ENCODE results near the gene WDPCP. TPM values are rescaled to one million over a fixed set of nuclear protein-coding genes. Genes with fewer than 3 reads are reported as not detected.

Gene WDPCP
- total and polyA plus RNA-seq, 2 of the 8 experiments (the other 6 are each of a cell fraction or from before 2014, with no cell fraction given): 9.3 to 25.8 TPM

DNA sequence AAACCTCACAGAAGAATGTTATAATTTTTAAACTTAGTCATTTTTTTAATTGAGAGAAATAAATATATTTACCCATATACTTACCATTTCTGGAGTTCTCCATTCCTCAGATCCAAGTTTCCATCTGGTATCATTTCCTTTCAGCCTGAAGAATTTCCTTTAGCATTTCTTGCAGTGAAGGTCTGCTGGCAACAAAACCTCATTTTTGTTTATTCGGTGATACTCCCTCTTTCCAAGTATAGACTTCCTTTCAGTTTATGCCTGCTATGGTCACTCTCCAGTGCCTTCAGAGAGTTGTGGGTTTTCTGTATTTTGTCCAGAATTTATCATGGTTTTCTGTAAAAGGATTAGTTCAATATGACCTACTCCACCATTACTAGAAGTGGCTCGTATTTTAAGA lies 17.0 kb downstream of the WDPCP start:
- ChIA-PET CTCF (ENCODE audit: partially characterized antibody) (no interaction called here), POLR2A (ENCODE audit: partially characterized antibody) (interaction anchor here (2.4 kb wide), 1 partner anchor 17 kb away, joined by 10 read pairs; the partner anchor contains the start of genes MDH1 and WDPCP)
- Histone ChIP-seq H3K23me2 (ENCODE audit: low read depth, low read length) (no peaks in the 10 kb centered on the region), H3K4me1 (replicated peaks in 1 of 4; ENCODE audit: control insufficient read depth in 3 of 4, insufficient read depth in 4 of 4, low read length in 3 of 4) (peaks cover 0 to 10% (median 5%) of the 10 kb centered on the region in 4 experiments; a peak in 5 of 7 replicates), H3K4me2 (ENCODE audit: insufficient read depth in 1 of 2, low read depth in 2 of 2, low read length in 2 of 2) (no peak overlapping the region), H2AFZ (ENCODE audit: low read length) (no peak overlapping the region), H3K56ac (replicated peaks; ENCODE audit: insufficient read length, low read depth, low read length) (no peak overlapping the region), H2BK20ac (ENCODE audit: low read length) (no peak overlapping the region), H4K20me1 (replicated peaks in 1 of 2; ENCODE audit: control insufficient read depth in 1 of 2, insufficient read depth in 2 of 2, low read length in 2 of 2) (no peaks in the 10 kb centered on the region), H4K5ac (ENCODE audit: insufficient read length, low read depth, low read length) (no peak overlapping the region), H2BK15ac (ENCODE audit: low read length) (no peak overlapping the region), H3K23ac (ENCODE audit: insufficient read length) (no peak overlapping the region), H4K8ac (ENCODE audit: extremely low read depth, insufficient read depth, low read length) (no peak overlapping the region), H3K9ac (replicated peaks in 1 of 4; ENCODE audit: extremely low read depth in 1 of 4, low read depth in 3 of 4, low read length in 3 of 4) (no peak overlapping the region), H3K4me3 (ENCODE audit: extremely low read depth in 1 of 4, insufficient read depth in 2 of 4, low read depth in 3 of 4, low read length in 4 of 4) (no peak overlapping the region), H3K14ac (ENCODE audit: insufficient read length) (no peak overlapping the region), H2BK12ac (ENCODE audit: low read depth, low read length) (no peak overlapping the region), H2BK5ac (ENCODE audit: low read depth, low read length) (no peak overlapping the region), H2BK120ac (replicated peaks; ENCODE audit: low read depth, low read length) (no peak overlapping the region), H3K9me3 (ENCODE audit: insufficient read depth in 2 of 2, low read depth in 1 of 2, low read length in 1 of 2) (no peaks in the 10 kb centered on the region), H3K36me3 (ENCODE audit: control insufficient read depth in 2 of 4, insufficient read depth in 4 of 4, low read length in 3 of 4) (no peaks in the 10 kb centered on the region), H3K4ac (replicated peaks; ENCODE audit: insufficient read length, low read depth, low read length) (no peak overlapping the region), H2AK5ac (ENCODE audit: low read depth, low read length) (no peak overlapping the region), H3K27me3 (replicated peaks in 1 of 4; ENCODE audit: control insufficient read depth in 3 of 4, extremely low read depth in 1 of 4, insufficient read depth in 3 of 4, low read length in 3 of 4) (no peaks in the 10 kb centered on the region), H3K27ac (ENCODE audit: low read depth, low read length) (no peak overlapping the region; the same call in 1 of the 2 replicates), H3K79me2 (ENCODE audit: control insufficient read depth in 1 of 2, insufficient read depth in 2 of 2, low read length in 2 of 2) (peaks cover 0 to 58% of the 10 kb centered on the region in 2 experiments; a peak in 3 of 4 replicates), H4K91ac (replicated peaks; ENCODE audit: insufficient read length, low read length) (no peak overlapping the region), H3K18ac (ENCODE audit: extremely low read depth, low read length) (no peak overlapping the region), H3K79me1 (ENCODE audit: low read depth, low read length) (no peaks in the 10 kb centered on the region)
- peak; percentile 28 for FAIRE-seq
- 87% methylated on average over 2 of the region's 2 CpGs; no CpG with 5 or more reads in 1 of the 2 experiments for WGBS, 2 experiments (ENCODE audit: extremely low coverage in 1 of 2, insufficient coverage in 1 of 2, insufficient read length in 1 of 2, insufficient replicate concordance in 2 of 2, low coverage in 1 of 2, low lambda C conversion rate in 2 of 2, missing lambda C conversion rate in 1 of 2)
- DNase-seq (ENCODE audit: low read depth in 1 of 2, low spot score in 2 of 2): no peak
- TF ChIP-seq EZH2 (IDR thresholded peaks at IDR 0.05; ENCODE audit: low read depth, low read length, severe bottlenecking): no peak
- no peak for TF ChIP-seq JUN (IDR thresholded peaks at IDR 0.05; ENCODE audit: low read depth, low read length)
- TF ChIP-seq CBX8 (IDR thresholded peaks at IDR 0.05; ENCODE audit: borderline replicate concordance, low read depth, low read length): no peak
- TF ChIP-seq, protein P1, sequence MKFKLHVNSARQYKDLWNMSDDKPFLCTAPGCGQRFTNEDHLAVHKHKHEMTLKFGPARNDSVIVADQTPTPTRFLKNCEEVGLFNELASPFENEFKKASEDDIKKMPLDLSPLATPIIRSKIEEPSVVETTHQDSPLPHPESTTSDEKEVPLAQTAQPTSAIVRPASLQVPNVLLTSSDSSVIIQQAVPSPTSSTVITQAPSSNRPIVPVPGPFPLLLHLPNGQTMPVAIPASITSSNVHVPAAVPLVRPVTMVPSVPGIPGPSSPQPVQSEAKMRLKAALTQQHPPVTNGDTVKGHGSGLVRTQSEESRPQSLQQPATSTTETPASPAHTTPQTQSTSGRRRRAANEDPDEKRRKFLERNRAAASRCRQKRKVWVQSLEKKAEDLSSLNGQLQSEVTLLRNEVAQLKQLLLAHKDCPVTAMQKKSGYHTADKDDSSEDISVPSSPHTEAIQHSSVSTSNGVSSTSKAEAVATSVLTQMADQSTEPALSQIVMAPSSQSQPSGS (IDR thresholded peaks at IDR 0.05; ENCODE audit: low read length): no peak
- TF ChIP-seq ATF3 (IDR thresholded peaks at IDR 0.05; ENCODE audit: insufficient read depth, low read depth, low read length): no peak
- TF ChIP-seq BCL11A (IDR thresholded peaks at IDR 0.05; ENCODE audit: low read depth in 2 of 2, low read length in 2 of 2): no peak
- no peak for TF ChIP-seq RBBP5 (IDR thresholded peaks at IDR 0.05; ENCODE audit: borderline replicate concordance, low read depth, low read length)
- TF ChIP-seq ZNF274 (IDR thresholded peaks at IDR 0.05; ENCODE audit: borderline replicate concordance, extremely low read depth, low read length): no peak
- TF ChIP-seq NANOG (IDR thresholded peaks at IDR 0.05; ENCODE audit: insufficient read depth, low read depth, low read length, poor library complexity, severe bottlenecking): no peak
- no peak for TF ChIP-seq CHD2 (IDR thresholded peaks at IDR 0.05; ENCODE audit: low read length)
- no peak for TF ChIP-seq RNF2 (IDR thresholded peaks at IDR 0.05; ENCODE audit: borderline replicate concordance, low read depth, low read length, missing control alignments, poor library complexity, severe bottlenecking)
